Prostate gland (tissue), 2 donors: ENCODE data around the gene PDE6C.

ENCODE experiments used
- POLR2A ChIP-seq: fragments of 450-650 bp; IDR thresholded peaks from one replicate; pipeline ENCODE4 v1.6.1; 2016; ENCODE audit warnings: antibody characterized with exemption, mild to moderate bottlenecking
- TF ChIP-seq, protein P1 (sequence below), 4 experiments: fragments of 200-600 bp in 2 of 4; fragments of 450-650 bp in 2 of 4; sonication (generic) in 2 of 4; IDR thresholded peaks; 1 replicate in 3 of 4; 2 replicates in 1 of 4; pipeline ENCODE4 v1.5.1; 2016 to 2019; ENCODE audit warnings: antibody characterized with exemption in 4 of 4, mild to moderate bottlenecking in 2 of 4, moderate library complexity in 2 of 4

DNA sequence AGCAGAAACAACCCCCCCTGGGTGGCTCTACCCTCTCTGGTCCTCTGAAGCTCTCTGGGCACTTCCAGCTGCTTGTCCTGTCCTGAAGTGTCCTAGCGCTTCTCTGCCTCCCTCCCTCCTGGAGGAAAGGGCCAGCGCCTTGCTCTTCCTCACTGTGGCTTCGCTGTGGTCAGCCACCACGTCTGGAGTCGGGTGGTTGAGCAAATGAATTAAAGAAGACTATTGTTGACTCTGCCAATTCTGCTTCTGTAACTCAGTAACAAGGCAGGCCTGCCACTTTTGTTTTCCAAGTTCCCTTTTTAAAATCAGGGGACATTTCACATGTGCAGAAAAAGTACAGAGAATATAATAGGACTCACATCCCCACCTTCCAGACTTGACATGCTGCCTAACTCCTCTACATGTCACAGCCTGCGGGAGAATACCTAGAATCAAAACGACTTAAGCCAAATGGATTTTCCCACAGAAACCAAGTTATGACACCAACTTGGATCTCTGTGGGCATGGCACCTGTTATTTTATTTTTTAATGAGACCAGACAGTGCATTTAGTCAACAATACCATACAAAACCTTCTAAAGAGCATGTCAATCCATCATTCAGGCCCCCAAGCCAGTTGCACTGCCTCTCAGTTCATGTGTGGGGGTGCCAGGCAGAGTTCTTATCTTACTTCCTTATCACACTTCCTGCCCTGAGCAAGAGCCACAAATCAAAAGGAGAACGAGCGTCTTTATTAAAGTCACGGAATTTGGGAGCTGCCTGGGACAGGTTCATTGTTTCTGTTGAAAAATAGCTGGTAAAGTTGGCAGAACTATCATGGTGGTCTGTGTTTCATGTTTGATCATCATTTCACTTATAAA, 39.1 kb upstream of the PDE6C start:
- TF ChIP-seq, protein P1, sequence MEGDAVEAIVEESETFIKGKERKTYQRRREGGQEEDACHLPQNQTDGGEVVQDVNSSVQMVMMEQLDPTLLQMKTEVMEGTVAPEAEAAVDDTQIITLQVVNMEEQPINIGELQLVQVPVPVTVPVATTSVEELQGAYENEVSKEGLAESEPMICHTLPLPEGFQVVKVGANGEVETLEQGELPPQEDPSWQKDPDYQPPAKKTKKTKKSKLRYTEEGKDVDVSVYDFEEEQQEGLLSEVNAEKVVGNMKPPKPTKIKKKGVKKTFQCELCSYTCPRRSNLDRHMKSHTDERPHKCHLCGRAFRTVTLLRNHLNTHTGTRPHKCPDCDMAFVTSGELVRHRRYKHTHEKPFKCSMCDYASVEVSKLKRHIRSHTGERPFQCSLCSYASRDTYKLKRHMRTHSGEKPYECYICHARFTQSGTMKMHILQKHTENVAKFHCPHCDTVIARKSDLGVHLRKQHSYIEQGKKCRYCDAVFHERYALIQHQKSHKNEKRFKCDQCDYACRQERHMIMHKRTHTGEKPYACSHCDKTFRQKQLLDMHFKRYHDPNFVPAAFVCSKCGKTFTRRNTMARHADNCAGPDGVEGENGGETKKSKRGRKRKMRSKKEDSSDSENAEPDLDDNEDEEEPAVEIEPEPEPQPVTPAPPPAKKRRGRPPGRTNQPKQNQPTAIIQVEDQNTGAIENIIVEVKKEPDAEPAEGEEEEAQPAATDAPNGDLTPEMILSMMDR (IDR thresholded peaks at IDR 0.05) = no peak
- no peak for TF ChIP-seq POLR2A
